Measurements from ENCODE around the gene POLR3G. TPM values are rescaled to one million over a fixed set of nuclear protein-coding genes. Genes with fewer than 3 reads are reported as not detected.

The POLR3G gene
- total RNA-seq, 1 experiment from 2014 or later: 73.6 TPM

DNA sequence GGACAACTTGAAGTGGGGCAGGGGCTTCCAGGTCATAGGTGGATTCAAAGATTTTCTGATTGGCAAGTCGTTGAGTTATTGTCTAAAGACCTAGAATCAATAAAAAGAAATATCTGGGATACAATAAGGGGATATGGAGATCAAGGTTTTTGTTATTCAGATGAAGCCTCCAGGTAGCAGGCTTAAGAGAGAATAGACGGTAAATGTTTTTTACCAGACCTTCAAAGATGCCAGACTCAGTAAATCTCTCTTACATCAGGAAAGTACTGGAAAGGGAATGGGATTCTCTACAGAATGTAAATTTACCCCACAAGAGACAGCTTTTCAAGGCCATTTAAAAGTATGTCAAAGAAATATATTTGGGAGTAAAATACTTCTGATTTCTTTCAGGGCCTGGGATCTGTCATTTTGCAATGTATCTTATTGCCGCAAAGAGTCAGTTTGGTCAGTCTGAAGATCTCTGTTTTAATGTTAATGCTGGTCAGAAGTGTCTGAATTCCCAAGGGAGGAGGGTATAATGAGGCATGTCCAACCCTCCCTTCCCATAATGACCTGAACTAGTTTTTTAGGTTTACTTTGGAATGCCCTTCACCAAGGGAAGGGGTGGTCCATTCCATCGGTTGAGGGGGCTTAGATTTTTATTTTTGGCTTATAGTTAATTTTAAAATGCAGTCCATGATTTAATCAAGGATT is 68.3 kb downstream of the POLR3G start:
- Histone ChIP-seq H2BK12ac (ENCODE audit: insufficient read length, low read depth, low read length) (no peak overlapping the region), H3K27ac (ENCODE audit: insufficient read length, low read depth, low read length) (no peak overlapping the region), H4K91ac (ENCODE audit: insufficient read length, low read depth, low read length) (no peak overlapping the region), H4K8ac (replicated peaks; ENCODE audit: insufficient read length, low read depth, low read length) (no peak overlapping the region), H2AFZ (ENCODE audit: low read length) (no peak overlapping the region), H3K14ac (ENCODE audit: insufficient read depth, low read length) (no peak overlapping the region), H3K4me2 (ENCODE audit: insufficient read depth, insufficient read length, low read length) (no peak overlapping the region), H2BK5ac (ENCODE audit: insufficient read length, low read length) (no peak overlapping the region), H3K27me3 (ENCODE audit: insufficient read depth, low read length) (no peaks in the 10 kb centered on the region), H3K23ac (ENCODE audit: insufficient read length, low read depth, low read length) (no peak overlapping the region), H2BK20ac (ENCODE audit: low read depth, low read length, poor library complexity, severe bottlenecking) (no peak overlapping the region), H3K79me2 (ENCODE audit: insufficient read depth, low read length) (no peaks in the 10 kb centered on the region), H3K79me1 (ENCODE audit: insufficient read depth, low read depth, low read length, poor library complexity, severe bottlenecking) (no peaks in the 10 kb centered on the region), H3K4me1 (ENCODE audit: insufficient read depth, low read length) (peaks cover 4% of the 10 kb centered on the region), H3K4ac (ENCODE audit: low read depth, low read length) (no peak overlapping the region), H2AK5ac (ENCODE audit: insufficient read length, low read length) (no peak overlapping the region), H3K18ac (ENCODE audit: insufficient read length, low read depth, low read length) (no peak overlapping the region), H4K20me1 (ENCODE audit: control insufficient read depth, insufficient read depth, insufficient read length) (no peaks in the 10 kb centered on the region), H4K5ac (ENCODE audit: insufficient read length, low read depth, low read length) (no peak overlapping the region), H2BK15ac (ENCODE audit: low read depth, low read length) (no peak overlapping the region), H2BK120ac (ENCODE audit: low read depth, low read length, poor library complexity, severe bottlenecking) (no peak overlapping the region), H3K23me2 (ENCODE audit: insufficient read length, low read depth, low read length, poor library complexity, severe bottlenecking) (no peaks in the 10 kb centered on the region), H3K9ac (ENCODE audit: extremely low read depth, insufficient read length, low read length) (no peak overlapping the region), H3T11ph (ENCODE audit: low read length) (no peak overlapping the region), H3K9me3 (ENCODE audit: control insufficient read depth, low read depth, low read length) (no peaks in the 10 kb centered on the region), H3K56ac (ENCODE audit: insufficient read length, low read depth, low read length) (no peak overlapping the region)
- H3K27me3 Mint-ChIP-seq (ENCODE audit: low read depth): no peaks in the 10 kb centered on the region
- H3K27ac Mint-ChIP-seq: peak overlapping the region; percentile 63 to 91 (median 71)
- peaks cover 0 to 12% (median 2%) of the 10 kb centered on the region in 3 experiments; a peak in 5 of 7 replicates for H3K36me3 Mint-ChIP-seq (ENCODE audit: insufficient read depth in 1 of 3, low read depth in 3 of 3)
- peak overlapping the region in 1 of 2 experiments; percentile 40; a peak in 1 of 5 replicates for H3K4me3 Mint-ChIP-seq
- H3K9me3 Mint-ChIP-seq: peaks cover 3 to 6% of the 10 kb centered on the region in 2 experiments
- H3K4me1 Mint-ChIP-seq: peaks cover 43 to 48% of the 10 kb centered on the region in 2 experiments
- TF ChIP-seq, protein P1, sequence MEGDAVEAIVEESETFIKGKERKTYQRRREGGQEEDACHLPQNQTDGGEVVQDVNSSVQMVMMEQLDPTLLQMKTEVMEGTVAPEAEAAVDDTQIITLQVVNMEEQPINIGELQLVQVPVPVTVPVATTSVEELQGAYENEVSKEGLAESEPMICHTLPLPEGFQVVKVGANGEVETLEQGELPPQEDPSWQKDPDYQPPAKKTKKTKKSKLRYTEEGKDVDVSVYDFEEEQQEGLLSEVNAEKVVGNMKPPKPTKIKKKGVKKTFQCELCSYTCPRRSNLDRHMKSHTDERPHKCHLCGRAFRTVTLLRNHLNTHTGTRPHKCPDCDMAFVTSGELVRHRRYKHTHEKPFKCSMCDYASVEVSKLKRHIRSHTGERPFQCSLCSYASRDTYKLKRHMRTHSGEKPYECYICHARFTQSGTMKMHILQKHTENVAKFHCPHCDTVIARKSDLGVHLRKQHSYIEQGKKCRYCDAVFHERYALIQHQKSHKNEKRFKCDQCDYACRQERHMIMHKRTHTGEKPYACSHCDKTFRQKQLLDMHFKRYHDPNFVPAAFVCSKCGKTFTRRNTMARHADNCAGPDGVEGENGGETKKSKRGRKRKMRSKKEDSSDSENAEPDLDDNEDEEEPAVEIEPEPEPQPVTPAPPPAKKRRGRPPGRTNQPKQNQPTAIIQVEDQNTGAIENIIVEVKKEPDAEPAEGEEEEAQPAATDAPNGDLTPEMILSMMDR (conservative IDR thresholded peaks at IDR 0.05): no peak
- no CpG with 5 or more reads among the region's 4 CpGs for WGBS (ENCODE audit: extremely low coverage, insufficient read length, low lambda C conversion rate)
- no peak for DNase-seq
